Suprapubic skin (tissue), 4 donors: ENCODE results near the gene CSNK1G1.

Source experiments
- EP300 ChIP-seq: sonication (generic); formaldehyde crosslinking; IDR thresholded peaks from one replicate; pipeline ENCODE4 v1.6.1; 2017; ENCODE audit warnings: antibody characterized with exemption
- POLR2A ChIP-seq, 2 donors: fragments of 450-650 bp; IDR thresholded peaks; one replicate each; pipeline ENCODE4 v1.6.1; 2017; ENCODE audit warnings: antibody characterized with exemption in 2 of 2, mild to moderate bottlenecking in 2 of 2, moderate library complexity in 2 of 2
- POLR2AphosphoS5 ChIP-seq, 3 donors: sonication (generic); formaldehyde crosslinking; IDR thresholded peaks; one replicate each; pipeline ENCODE4 v1.6.1; 2017; ENCODE audit warnings: antibody characterized with exemption in 3 of 3
- TF ChIP-seq, protein P1 (sequence below), 2 donors: fragments of 200-600 bp in 1 of 2; fragments of 450-650 bp in 1 of 2; sonication (generic) in 1 of 2; IDR thresholded peaks; one replicate each; pipeline ENCODE4 v1.5.1; 2016 to 2019; ENCODE audit warnings: antibody characterized with exemption in 2 of 2, mild to moderate bottlenecking in 1 of 2, moderate library complexity in 1 of 2

DNA sequence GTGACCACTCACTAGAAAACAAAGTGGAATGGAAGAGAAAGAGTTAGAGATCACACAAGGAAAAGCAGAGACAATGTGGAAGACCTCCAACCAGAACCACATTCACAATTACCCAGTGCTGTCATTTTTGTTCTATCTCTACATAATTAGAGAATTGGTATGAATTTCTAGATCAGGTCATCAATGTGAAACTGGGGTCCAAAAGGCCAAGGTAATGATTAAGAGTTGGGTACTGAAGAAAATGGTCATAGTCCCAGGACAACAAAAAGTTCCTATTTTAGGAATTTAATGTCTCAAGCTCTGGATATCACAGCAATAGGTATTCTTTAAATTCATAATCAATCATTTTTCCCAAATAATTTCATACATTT, 108.5 kb downstream of the CSNK1G1 start:
- TF ChIP-seq, protein P1, sequence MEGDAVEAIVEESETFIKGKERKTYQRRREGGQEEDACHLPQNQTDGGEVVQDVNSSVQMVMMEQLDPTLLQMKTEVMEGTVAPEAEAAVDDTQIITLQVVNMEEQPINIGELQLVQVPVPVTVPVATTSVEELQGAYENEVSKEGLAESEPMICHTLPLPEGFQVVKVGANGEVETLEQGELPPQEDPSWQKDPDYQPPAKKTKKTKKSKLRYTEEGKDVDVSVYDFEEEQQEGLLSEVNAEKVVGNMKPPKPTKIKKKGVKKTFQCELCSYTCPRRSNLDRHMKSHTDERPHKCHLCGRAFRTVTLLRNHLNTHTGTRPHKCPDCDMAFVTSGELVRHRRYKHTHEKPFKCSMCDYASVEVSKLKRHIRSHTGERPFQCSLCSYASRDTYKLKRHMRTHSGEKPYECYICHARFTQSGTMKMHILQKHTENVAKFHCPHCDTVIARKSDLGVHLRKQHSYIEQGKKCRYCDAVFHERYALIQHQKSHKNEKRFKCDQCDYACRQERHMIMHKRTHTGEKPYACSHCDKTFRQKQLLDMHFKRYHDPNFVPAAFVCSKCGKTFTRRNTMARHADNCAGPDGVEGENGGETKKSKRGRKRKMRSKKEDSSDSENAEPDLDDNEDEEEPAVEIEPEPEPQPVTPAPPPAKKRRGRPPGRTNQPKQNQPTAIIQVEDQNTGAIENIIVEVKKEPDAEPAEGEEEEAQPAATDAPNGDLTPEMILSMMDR (IDR thresholded peaks at IDR 0.05) = no peak
- TF ChIP-seq POLR2A (IDR thresholded peaks at IDR 0.05) = no peak
- TF ChIP-seq EP300 = no peak
- TF ChIP-seq POLR2AphosphoS5 (IDR thresholded peaks at IDR 0.05) = no peak
